ENCODE results near the gene GSTA2.

GSTA2 gene

GRCh38 chr6:52724406-52725121 is 38.7 kb downstream of the GSTA2 start:
- Histone ChIP-seq H3K36me3 (replicated peaks; ENCODE audit: insufficient read depth, low read length) (no peaks in the 10 kb centered on the region), H3K27ac (ENCODE audit: low read length) (no peak overlapping the region), H3F3A (ENCODE audit: insufficient read depth, low read length) (no peaks in the 10 kb centered on the region), H3K9me2 (replicated peaks; ENCODE audit: insufficient read depth, low read length) (no peaks in the 10 kb centered on the region), H2AFZ (ENCODE audit: low read length) (peak overlapping the region; percentile 54; the same call in 1 of the 2 replicates), H3K4me2 (ENCODE audit: low read depth, low read length) (peak overlapping the region; percentile 40; the same call in 1 of the 2 replicates), H3K4me3 (ENCODE audit: low read length) (no peak overlapping the region), H3K9me3 (replicated peaks; ENCODE audit: insufficient read depth, low read length) (no peaks in the 10 kb centered on the region), H3K9ac (ENCODE audit: low read length) (no peak overlapping the region), H3K27me3 (replicated peaks; ENCODE audit: insufficient read depth, low read length) (no peaks in the 10 kb centered on the region), H4K20me1 (ENCODE audit: insufficient read depth, low read length) (no peaks in the 10 kb centered on the region), H3K4me1 (ENCODE audit: low read length) (peaks cover 6% of the 10 kb centered on the region), H3K79me2 (ENCODE audit: low read length) (no peaks in the 10 kb centered on the region)
- peak; percentile 82 for DNase-seq
- TF ChIP-seq CTCF (IDR thresholded peaks at IDR 0.05; ENCODE audit: low read length) (peak; percentile 92), EZH2phosphoT487 (IDR thresholded peaks at IDR 0.05; ENCODE audit: low read length) (no peak), EZH2 (optimal IDR thresholded peaks at IDR 0.05; ENCODE audit: low read depth, low read length) (no peak)

- no peak for TF ChIP-seq EZH2 (optimal IDR thresholded peaks at IDR 0.05; ENCODE audit: low read depth, low read length)
- TF ChIP-seq EZH2phosphoT487 (IDR thresholded peaks at IDR 0.05; ENCODE audit: low read length) = no peak
- no peak for TF ChIP-seq CTCF (IDR thresholded peaks at IDR 0.05; ENCODE audit: low read length)
- H2AFZ ChIP-seq (ENCODE audit: low read length) = no peak overlapping the region
- H3K79me2 ChIP-seq (ENCODE audit: low read length) = no peaks in the 10 kb centered on the region
- no peak overlapping the region for H3K4me3 ChIP-seq (ENCODE audit: low read length)
- no peaks in the 10 kb centered on the region for H3K9me3 ChIP-seq (replicated peaks; ENCODE audit: insufficient read depth, low read length)
- no peak for DNase-seq
- H3K36me3 ChIP-seq (replicated peaks; ENCODE audit: insufficient read depth, low read length) = no peaks in the 10 kb centered on the region
- H3F3A ChIP-seq (ENCODE audit: insufficient read depth, low read length) = no peaks in the 10 kb centered on the region
- H3K27me3 ChIP-seq (replicated peaks; ENCODE audit: insufficient read depth, low read length) = no peaks in the 10 kb centered on the region
- no peaks in the 10 kb centered on the region for H3K9me2 ChIP-seq (replicated peaks; ENCODE audit: insufficient read depth, low read length)
- no peak overlapping the region for H3K4me2 ChIP-seq (ENCODE audit: low read depth, low read length)
- H3K9ac ChIP-seq (ENCODE audit: low read length) = no peak overlapping the region
- H3K27ac ChIP-seq (ENCODE audit: low read length) = no peak overlapping the region
- no peaks in the 10 kb centered on the region for H4K20me1 ChIP-seq (ENCODE audit: insufficient read depth, low read length)
- H3K4me1 ChIP-seq (ENCODE audit: low read length) = peaks cover 6% of the 10 kb centered on the region
Measured at GRCh38 chr6:52724042-52724405, 39.3 kb downstream of the GSTA2 start.

GRCh38 chr6:52720321-52720720 is 43.0 kb downstream of the GSTA2 start:
- no peak for TF ChIP-seq EZH2phosphoT487 (IDR thresholded peaks at IDR 0.05; ENCODE audit: low read length)
- TF ChIP-seq EZH2 (optimal IDR thresholded peaks at IDR 0.05; ENCODE audit: low read depth, low read length) = no peak
- no peak for TF ChIP-seq CTCF (IDR thresholded peaks at IDR 0.05; ENCODE audit: low read length)
- Histone ChIP-seq H3F3A (ENCODE audit: insufficient read depth, low read length) (no peaks in the 10 kb centered on the region), H4K20me1 (ENCODE audit: insufficient read depth, low read length) (no peaks in the 10 kb centered on the region), H3K36me3 (replicated peaks; ENCODE audit: insufficient read depth, low read length) (no peaks in the 10 kb centered on the region), H3K9me2 (replicated peaks; ENCODE audit: insufficient read depth, low read length) (no peaks in the 10 kb centered on the region), H3K27ac (ENCODE audit: low read length) (no peak overlapping the region), H3K4me2 (ENCODE audit: low read depth, low read length) (no peak overlapping the region), H3K27me3 (replicated peaks; ENCODE audit: insufficient read depth, low read length) (no peaks in the 10 kb centered on the region), H3K79me2 (ENCODE audit: low read length) (no peaks in the 10 kb centered on the region), H3K4me1 (ENCODE audit: low read length) (peaks cover 6% of the 10 kb centered on the region), H3K9ac (ENCODE audit: low read length) (no peak overlapping the region), H3K4me3 (ENCODE audit: low read length) (no peak overlapping the region), H2AFZ (ENCODE audit: low read length) (no peak overlapping the region), H3K9me3 (replicated peaks; ENCODE audit: insufficient read depth, low read length) (no peaks in the 10 kb centered on the region)
- no peak for DNase-seq

All from MM.1S (cell line).